Measurements from ENCODE around the gene PLEKHN1.
"Not testable (repeated sequence)": the region's sequence is repeated elsewhere in the genome, so short reads cannot be mapped to it uniquely, and the experiment has no call there.

Gene PLEKHN1

GRCh38 chr1:995665-996633, 29.7 kb downstream of the PLEKHN1 start:
- no peak for FAIRE-seq

- no peak for FAIRE-seq
These were observed 30.8 kb downstream of the PLEKHN1 start for GRCh38 chr1:996851-997712.

GRCh38 chr1:997713-997992, 31.4 kb downstream of the PLEKHN1 start:
- FAIRE-seq = no peak

DNA sequence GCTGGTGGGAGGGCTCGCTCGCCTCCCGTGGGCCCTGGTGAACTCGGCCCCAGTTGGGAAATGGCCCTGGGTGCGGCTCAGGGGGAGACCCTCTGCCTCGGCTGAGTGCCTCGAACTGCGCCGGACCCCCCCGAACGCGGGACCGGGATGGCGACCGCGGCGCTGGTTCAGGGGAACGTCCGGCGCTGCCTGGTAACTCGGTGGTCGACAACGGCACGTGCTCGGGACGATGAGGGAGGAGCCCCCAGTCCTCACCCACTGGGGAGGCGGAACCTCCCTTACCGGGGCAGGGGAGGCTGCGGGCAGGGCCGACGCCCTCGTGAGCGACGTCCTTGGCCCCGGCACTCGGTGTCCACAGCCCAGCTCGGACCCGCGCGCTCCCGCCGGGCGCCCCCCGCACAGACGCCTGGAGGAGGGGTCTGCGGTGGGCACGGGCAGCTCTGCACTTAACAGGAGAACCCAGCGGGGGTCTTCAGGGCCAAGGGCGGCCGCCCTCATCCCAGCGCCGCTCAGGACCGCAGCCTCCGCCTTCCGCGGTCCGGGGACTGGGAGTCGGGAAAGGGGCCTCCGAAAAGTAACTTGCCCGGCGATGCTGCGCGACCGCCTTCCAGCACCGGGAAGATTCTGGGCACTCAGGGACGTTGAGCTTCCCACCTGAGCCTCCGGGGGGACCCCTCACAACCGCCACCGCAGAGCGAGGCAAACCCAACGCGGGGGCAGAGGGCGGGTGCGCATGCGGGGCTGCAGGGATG, 31.9 kb downstream of the PLEKHN1 start:
- no peak for FAIRE-seq

DNA sequence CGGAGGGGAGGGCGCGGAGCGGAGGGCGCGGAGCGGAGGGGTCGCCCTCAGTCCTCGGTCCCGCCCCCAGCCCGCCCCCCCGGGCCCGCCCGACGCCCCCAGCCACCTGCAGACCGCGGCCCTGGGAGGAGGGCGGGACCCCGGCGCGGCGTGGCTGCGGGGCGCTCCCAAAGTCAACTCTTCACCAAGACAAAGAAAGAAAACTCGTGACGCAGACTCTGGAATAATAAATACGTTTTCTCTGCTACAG, 32.4 kb downstream of the PLEKHN1 start:
- FAIRE-seq = no peak

DNA sequence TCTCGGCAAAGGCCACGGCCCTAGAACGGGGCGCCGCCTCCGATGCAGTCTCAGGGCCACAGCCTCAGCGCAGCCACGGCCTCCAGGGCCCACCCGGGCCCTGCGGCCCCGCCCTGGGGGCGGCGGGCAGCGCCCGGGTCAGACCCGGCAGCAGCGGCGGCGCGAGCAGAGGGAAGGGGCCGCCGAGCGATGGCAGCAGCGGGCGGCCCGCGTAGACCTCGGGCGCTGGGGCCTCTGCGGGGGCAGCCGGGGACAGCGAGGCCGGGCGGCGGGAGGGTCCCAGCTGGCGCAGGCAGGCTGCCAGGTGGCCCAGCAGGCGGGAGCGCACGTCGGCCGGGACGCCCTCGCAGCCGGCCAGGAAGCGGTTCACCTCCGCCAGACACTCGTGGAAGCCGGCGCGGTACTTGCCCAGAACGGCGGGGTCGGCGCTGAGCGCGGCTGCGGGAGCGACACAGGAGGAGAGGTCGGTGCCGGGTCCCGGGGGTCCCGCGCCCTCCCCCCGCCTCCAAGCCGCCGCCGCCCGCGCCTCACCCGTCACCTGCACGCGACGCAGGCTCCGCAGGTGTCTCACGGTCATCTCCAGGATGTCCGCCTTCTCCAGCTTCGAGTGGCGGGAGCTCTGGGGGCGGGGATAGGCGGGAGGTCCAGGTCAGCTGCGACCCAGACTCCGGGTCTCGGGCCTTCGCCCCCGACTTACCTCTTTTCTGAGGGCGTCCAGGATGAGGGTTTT, 32.9 kb downstream of the PLEKHN1 start:
- FAIRE-seq = no peak

- FAIRE-seq = no peak
These were observed 33.6 kb downstream of the PLEKHN1 start, which contains the start of gene HES4 for GRCh38 chr1:999725-1000356. Gene HES4 (minus strand): TSS chr1:1000097. CDS start chr1:999973, 124 bp downstream.

- FAIRE-seq = no peak
These were observed 34.2 kb downstream of the PLEKHN1 start for GRCh38 chr1:1000357-1001056.

- no peak for FAIRE-seq
These were observed 34.9 kb downstream of the PLEKHN1 start for GRCh38 chr1:1001057-1001783.

DNA sequence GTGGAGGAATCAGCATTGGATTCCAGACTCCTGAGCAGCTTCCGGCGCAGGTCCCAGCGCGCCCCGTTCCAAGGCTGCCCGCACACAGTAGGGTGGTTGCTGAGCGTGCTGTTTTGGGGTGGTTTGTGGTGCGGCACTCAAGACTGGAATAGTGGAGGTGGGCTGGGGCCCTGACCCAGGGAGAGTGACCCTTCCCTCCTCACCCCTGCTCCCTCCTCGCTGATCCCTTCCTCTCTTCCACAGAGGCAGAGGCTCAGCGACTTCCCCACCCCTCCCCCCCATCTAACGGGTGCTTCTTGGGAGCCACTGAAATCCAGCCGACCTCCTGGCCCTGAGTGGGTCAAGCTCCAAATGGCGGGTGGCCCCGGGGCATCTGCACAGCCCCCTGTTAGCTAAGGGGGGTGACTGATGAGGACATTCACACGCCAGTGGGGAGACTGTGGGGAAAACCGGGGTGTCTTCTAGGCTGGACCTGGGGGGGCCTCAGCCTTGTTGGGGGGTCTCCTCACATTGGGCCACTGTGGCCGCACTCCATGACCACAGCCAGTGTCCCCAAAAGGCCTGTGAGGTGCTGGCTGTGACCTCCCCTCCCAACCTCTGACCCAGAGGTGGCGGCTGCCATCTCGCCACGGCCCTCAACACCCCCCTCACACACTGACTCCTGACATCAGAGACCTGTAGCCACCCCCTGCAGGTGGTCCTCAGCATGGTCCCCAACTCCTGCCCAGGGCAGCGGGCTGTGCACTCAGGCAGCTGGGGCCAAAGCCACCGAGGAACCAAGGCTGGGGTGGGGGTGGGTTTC, 37.5 kb downstream of the PLEKHN1 start:
- FAIRE-seq = no peak

DNA sequence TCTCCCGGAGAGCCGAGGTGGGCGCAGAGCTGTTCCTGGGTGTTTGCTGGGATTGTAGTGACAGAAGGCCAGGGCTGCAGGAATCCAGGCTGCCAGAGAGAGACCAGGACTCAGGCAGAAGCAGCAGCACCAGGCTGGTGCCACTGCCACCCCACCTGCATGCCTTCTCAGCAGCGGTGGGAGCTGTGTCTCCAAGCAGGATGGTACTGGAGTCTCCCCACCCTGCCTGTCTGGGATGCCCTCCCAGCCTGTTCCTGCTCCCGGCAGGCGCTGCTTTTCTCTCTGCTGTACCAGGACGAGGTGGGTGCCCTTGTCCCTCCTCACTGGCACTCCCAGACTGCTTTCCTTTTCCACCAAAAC, 38.1 kb downstream of the PLEKHN1 start:
- no peak for FAIRE-seq

DNA sequence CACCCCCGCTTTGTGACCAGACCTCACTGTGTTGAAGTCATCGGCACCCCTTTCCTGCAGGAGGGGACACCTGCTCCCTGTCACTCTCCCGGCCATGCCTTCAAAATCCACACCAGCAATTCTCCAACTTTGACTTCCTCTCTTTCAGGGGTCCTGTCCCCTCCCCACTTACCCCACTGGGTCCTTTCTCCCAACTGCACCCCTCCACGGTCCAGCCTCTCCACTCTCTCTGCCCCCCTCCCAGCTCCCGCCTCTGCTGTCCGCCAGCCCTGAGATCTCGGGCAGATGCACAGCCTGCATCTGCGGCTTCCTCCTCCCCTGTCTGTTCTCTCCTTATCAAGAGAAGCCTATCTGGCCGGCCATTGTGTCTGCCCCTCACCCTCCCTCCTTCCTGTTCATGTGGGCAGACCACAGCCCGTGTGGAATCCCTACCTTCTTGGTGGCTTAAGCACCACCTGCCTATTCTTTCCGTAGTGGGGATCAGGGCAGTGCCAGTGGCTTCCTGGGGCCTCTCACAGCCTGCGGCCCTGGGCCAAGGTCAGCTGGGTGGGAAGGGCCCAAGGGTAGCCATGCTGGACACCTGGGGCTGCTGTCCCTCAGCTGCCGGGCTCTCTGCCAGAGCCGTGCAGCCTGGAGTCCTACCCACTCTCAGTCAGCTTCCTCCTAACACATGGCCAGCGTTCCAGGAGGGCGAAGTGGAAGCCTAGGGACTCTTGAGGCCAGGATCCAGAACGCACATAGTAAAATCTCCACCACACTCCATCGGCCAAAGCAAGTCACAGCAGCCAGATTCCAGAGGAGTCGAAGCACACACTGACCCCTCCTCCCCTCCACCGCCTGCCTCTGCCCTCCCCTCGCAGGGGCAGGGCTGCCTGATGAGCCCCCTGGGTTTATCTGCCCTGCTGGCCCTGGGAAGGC, 38.8 kb downstream of the PLEKHN1 start:
- no peak for FAIRE-seq

DNA sequence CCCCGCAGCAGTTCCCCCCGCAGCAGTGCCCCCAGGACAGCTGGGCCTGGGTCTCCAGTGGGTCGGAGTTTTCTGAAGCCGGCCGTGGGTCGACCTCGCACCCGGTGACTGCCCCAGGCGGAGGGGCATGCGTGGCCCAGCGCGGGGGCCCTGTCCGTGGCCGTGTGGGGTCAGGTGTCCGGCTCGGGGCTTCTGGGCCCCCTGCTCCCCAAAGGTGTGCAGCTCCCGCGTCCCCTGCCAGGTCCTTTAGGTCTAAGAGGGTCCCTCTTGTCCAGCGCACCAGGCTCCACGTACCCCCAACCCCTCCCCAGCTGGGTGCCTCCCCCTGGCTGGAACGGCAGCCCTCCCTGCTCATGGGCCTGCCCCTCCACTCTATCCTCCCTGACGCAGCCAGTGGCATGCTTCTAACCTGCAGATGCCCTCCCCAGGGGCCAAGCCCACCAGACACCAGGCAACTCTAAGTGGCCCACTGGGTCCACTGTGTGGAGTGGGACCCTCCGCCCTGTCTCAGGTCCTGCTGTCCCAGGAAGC, 39.6 kb downstream of the PLEKHN1 start:
- FAIRE-seq = no peak

DNA sequence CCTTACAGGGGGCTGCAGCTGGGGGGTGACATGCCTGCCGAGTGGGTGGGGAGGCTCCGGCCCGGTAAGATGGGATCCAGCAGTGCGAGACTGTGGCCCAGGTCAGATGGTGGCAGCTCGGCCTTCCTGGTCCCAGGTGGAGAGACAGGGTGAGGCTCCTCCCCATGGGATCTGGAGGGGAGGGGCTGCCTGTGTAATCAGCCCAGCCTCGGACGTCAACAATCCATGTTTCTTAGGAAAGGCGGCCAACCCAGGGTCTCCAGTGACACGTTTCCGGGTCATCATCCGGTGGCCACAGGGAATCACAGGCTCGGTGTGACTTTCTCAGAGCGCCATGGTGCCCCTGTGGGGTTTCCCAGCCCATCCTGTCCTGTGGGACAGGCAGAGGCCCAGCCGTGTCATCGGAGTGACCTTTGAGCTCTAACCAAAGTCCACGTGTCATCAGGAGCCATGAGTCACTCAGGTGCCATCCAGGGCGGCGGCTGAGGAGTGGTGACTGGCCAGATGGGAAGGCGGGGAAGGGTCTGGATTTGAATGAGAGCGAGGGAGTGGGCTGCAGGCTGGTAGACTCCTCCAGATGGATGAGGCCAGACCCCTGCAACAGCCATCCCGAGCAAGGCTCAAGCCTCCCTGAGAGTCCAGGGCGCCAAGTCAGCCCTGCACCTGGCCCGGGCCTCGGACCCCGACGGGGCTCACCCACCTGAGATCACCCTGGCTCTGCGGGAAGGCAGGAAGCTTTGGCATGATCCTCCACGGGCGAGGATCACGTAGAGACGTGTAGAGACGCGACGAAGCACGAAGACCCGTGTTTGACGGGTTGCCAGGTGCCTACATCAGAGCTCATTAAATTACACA, 40.2 kb downstream of the PLEKHN1 start:
- FAIRE-seq = no peak

DNA sequence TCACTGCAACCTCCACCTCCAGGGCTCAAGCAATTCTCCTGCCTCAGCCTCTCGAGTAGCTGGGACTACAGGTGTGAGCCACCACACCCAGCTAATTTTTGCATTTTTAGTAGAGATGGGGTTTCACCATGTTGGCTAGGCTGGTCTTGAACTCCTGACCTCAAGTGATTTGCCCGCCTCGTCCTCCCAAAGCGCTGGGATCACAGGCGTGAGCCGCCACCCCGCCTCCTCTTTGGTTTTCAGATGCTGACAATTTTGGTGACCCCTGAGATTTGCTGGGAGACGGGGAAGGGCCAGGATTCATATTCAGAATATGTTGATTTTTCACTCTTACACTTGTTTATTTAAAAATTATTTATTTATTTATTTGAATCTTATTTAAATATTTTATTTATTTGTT, 43.8 kb downstream of the PLEKHN1 start:
- not testable (repeated sequence) for FAIRE-seq

GRCh38 chr1:1011396-1011949, 45.2 kb downstream of the PLEKHN1 start:
- FAIRE-seq = no peak

DNA sequence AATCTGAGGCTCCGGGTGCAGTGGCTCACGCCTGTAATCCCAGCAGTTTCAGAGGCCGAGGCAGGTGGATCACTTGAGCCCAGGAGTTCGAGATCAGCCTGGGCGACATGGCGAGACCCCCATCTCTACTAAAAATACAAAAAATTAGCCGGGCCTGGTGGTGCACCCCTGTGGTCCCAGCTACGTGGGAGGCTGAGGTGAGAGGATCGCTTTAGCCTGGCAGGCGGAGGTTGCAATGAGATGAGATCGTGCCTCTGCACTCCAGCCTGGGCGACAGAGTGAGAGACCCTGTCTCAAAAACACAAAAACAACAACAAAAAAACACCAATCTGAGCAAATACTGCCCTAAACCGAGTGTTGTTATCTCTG, 46.4 kb downstream of the PLEKHN1 start:
- not testable (repeated sequence) for FAIRE-seq
